Measurements from ENCODE around the gene IRF5. TPM values are rescaled to one million over a fixed set of nuclear protein-coding genes. Genes with fewer than 3 reads are reported as not detected.
"Not testable (repeated sequence)": the region's sequence is repeated elsewhere in the genome, so short reads cannot be mapped to it uniquely, and the experiment has no call there.

Gene IRF5
- total RNA-seq, 1 donor from 2014 or later: 0.40 TPM

- peak; percentile 39 for DNase-seq (ENCODE audit: low read depth)
Measured at GRCh38 chr7:128954830-128955802, 17.4 kb downstream of the IRF5 start.

GRCh38 chr7:128955981-128956380, 18.3 kb downstream of the IRF5 start:
- no peak for DNase-seq (ENCODE audit: low read depth)

GRCh38 chr7:128959296-128959695, 21.6 kb downstream of the IRF5 start:
- no peak for DNase-seq (ENCODE audit: low read depth)

- DNase-seq (ENCODE audit: low read depth): no peak
Measured at GRCh38 chr7:128961030-128961659, 23.4 kb downstream of the IRF5 start.

- no peak for DNase-seq (ENCODE audit: low read depth)
Measured at GRCh38 chr7:128962899-128963298, 25.2 kb downstream of the IRF5 start.

GRCh38 chr7:128963327-128963757, 25.6 kb downstream of the IRF5 start:
- DNase-seq (ENCODE audit: low read depth): peak; percentile 39

GRCh38 chr7:128968624-128969023, 30.9 kb downstream of the IRF5 start:
- no peak for DNase-seq (ENCODE audit: low read depth)

- no peak for DNase-seq (ENCODE audit: low read depth)
Measured at GRCh38 chr7:128974241-128974934, 36.7 kb downstream of the IRF5 start.

- DNase-seq (ENCODE audit: low read depth): no peak
Measured at GRCh38 chr7:128982105-128982504, 44.4 kb downstream of the IRF5 start.

- no peak for DNase-seq (ENCODE audit: low read depth)
Measured at GRCh38 chr7:128985660-128986059, 47.9 kb downstream of the IRF5 start.

- DNase-seq (ENCODE audit: low read depth): no peak
Measured at GRCh38 chr7:128986609-128987008, 48.9 kb downstream of the IRF5 start.

GRCh38 chr7:128988372-128988771, 50.6 kb downstream of the IRF5 start:
- DNase-seq (ENCODE audit: low read depth): no peak

GRCh38 chr7:128989961-128990360, 52.2 kb downstream of the IRF5 start:
- DNase-seq (ENCODE audit: low read depth): no peak

GRCh38 chr7:128993419-128993818, 55.7 kb downstream of the IRF5 start:
- no peak for DNase-seq (ENCODE audit: low read depth)

GRCh38 chr7:128994560-128994959, 56.8 kb downstream of the IRF5 start:
- not testable (repeated sequence) for DNase-seq (ENCODE audit: low read depth)

- DNase-seq (ENCODE audit: low read depth): no peak
Measured at GRCh38 chr7:128997181-128997580, 59.5 kb downstream of the IRF5 start.

Other genes starting within 250 kb of the IRF5 start
- gene CALU, start 198.6 kb upstream of the IRF5 start, total RNA-seq: 672 and 951 TPM in 2 replicates
- 2.8 and 3.4 TPM in 2 replicates for gene OPN1SW, start 162.1 kb upstream of the IRF5 start, total RNA-seq
- 4.6 and 5.0 TPM in 2 replicates for gene CCDC136, start 146.0 kb upstream of the IRF5 start, total RNA-seq
- gene FLNC, start 107.5 kb upstream of the IRF5 start, total RNA-seq: 703 and 1,085 TPM in 2 replicates
- 172 and 222 TPM in 2 replicates for gene ATP6V1F, start 75.1 kb upstream of the IRF5 start, total RNA-seq
- 0.19 and 0.42 TPM in 2 replicates for gene KCP, start 27.2 kb upstream of the IRF5 start, total RNA-seq
- gene TNPO3, start 117.2 kb downstream of the IRF5 start, total RNA-seq: 50.9 and 51.1 TPM in 2 replicates
- gene TSPAN33, start 206.8 kb downstream of the IRF5 start, total RNA-seq: 132 and 153 TPM in 2 replicates